K562 (cell line): Measurements from ENCODE around the gene NUDCD3. TPM values are rescaled to one million over a fixed set of nuclear protein-coding genes. Genes with fewer than 3 reads are reported as not detected.

ENCODE experiments used
- ATAC-seq: fragments of 200-7000 bp; cut with Tn5 transposase; 3 replicates; pipeline ENCODE4 v1.9.1; 2020; ENCODE audit warnings: moderate library complexity
- BruUV-seq: library from RNA; stranded (reverse); fragments of 400-500 nt; replicated peaks from 2 replicates; lab custom pipeline; 2021; lab: Mats Ljungman, UMichigan
- CTCF ChIA-PET: fragments of 300-600 bp; formaldehyde crosslinking; extraction: SDS; loops from one replicate; lab custom pipeline; 2021; ENCODE audit warnings: low intra/inter-chr PET ratio; lab: Yijun Ruan, JAX
- POLR2A ChIA-PET: fragments of 300-600, 350-650 bp; sonication (Branson Sonifier 250); formaldehyde crosslinking; extraction: SDS; loops from one replicate; lab custom pipeline; 2021; ENCODE audit warnings: antibody characterized with exemption, inconsistent platforms; lab: Yijun Ruan, JAX
- DNase-seq, 4 experiments: peaks; one replicate each; pipeline versions ENCODE4 v3.0.0 to v3.0.0-alpha.2; 2011 to 2018; ENCODE audit warnings: low spot score in 3 of 4, mixed read lengths in 3 of 4; ENCODE audit errors: extremely low read depth in 1 of 4
- FAIRE-seq: peaks from 2 replicates; lab custom pipeline; 2011; peaks lifted over from hg19 to GRCh38; lab: Jason Lieb, UNC
- H2AFZ ChIP-seq: 2 replicates; pipeline ENCODE4 v1.6.0; 2011; ENCODE audit warnings: low read depth, low read length, control low read depth, inconsistent platforms
- H3K27ac ChIP-seq: fragments of 200-600 bp; 3 replicates; pipeline ENCODE4 v1.8.0; 2011; ENCODE audit warnings: low read depth, mild to moderate bottlenecking, control low read depth, inconsistent platforms, low read length, moderate library complexity, mixed read lengths; ENCODE audit errors: extremely low read depth
- H3K27me3 ChIP-seq, 2 experiments: fragments of 300-600 bp in 1 of 2; 2 replicates in 1 of 2; 3 replicates in 1 of 2; pipeline versions ENCODE4 v1.6.0 to v1.8.0; 2011; ENCODE audit warnings: inconsistent platforms in 2 of 2, low read length in 2 of 2, mild to moderate bottlenecking in 1 of 2, mixed read lengths in 1 of 2, moderate library complexity in 1 of 2; ENCODE audit not compliant: control insufficient read depth in 2 of 2, insufficient read depth in 2 of 2
- H3K36me3 ChIP-seq: fragments of 300-600 bp; 3 replicates; pipeline ENCODE4 v1.8.0; 2011; ENCODE audit warnings: mild to moderate bottlenecking, low read length, inconsistent platforms; ENCODE audit not compliant: control insufficient read depth, insufficient read depth
- H3K4me1 ChIP-seq, 2 experiments: fragments of 200-600 bp in 1 of 2; replicated peaks in 1 of 2; 2 replicates in 1 of 2; 3 replicates in 1 of 2; pipeline versions ENCODE4 v1.5.1 to v1.8.0; 2011; ENCODE audit warnings: inconsistent platforms in 2 of 2, low read length in 2 of 2, mild to moderate bottlenecking in 1 of 2, mixed read lengths in 1 of 2, moderate library complexity in 1 of 2; ENCODE audit not compliant: control insufficient read depth in 2 of 2, insufficient read depth in 2 of 2
- H3K4me2 ChIP-seq: 2 replicates; pipeline ENCODE4 v1.6.1; 2011; ENCODE audit warnings: low read length, control low read depth, inconsistent platforms, mixed read lengths; ENCODE audit not compliant: insufficient read depth
- H3K4me3 ChIP-seq: fragments of 200-600 bp; sonication (generic), shearing (Covaris generic); 2 replicates; pipeline ENCODE4 v1.5.1; 2016; ENCODE audit warnings: control low read depth, inconsistent platforms
- H3K79me2 ChIP-seq: fragments of 200-600 bp; 3 replicates; pipeline ENCODE4 v1.8.0; 2011; ENCODE audit warnings: low read length, inconsistent platforms; ENCODE audit not compliant: control insufficient read depth, insufficient read depth
- H3K9ac ChIP-seq, 2 experiments: 2 replicates each; pipeline versions ENCODE4 v1.6.0 to v1.6.1; 2011; ENCODE audit warnings: low read depth in 2 of 2, low read length in 2 of 2, control low read depth in 1 of 2, inconsistent platforms in 1 of 2, mild to moderate bottlenecking in 1 of 2, mixed read lengths in 1 of 2; ENCODE audit not compliant: insufficient read depth in 1 of 2
- H3K9me1 ChIP-seq: one replicate; pipeline ENCODE4 v1.6.0; 2011; ENCODE audit warnings: inconsistent platforms, mild to moderate bottlenecking, low read length, moderate library complexity; ENCODE audit not compliant: control insufficient read depth, insufficient read depth
- H3K9me3 ChIP-seq: replicated peaks from 2 replicates; pipeline ENCODE4 v1.5.1; 2011; ENCODE audit warnings: low read depth, low read length, inconsistent platforms; ENCODE audit not compliant: control insufficient read depth, insufficient read depth
- H4K20me1 ChIP-seq: replicated peaks from 2 replicates; pipeline ENCODE4 v1.6.1; 2011; ENCODE audit warnings: low read length, inconsistent platforms, mixed read lengths; ENCODE audit not compliant: control insufficient read depth, insufficient read depth
- MEIS2 ChIP-seq: fragments of 450-650 bp; IDR thresholded peaks from 2 replicates; pipeline ENCODE4 v1.6.1; 2014; ENCODE audit warnings: mild to moderate bottlenecking; ENCODE audit not compliant: partially characterized antibody
- RBM34 ChIP-seq: fragments of 200-400 bp; formaldehyde crosslinking; IDR thresholded peaks from 2 replicates; pipeline ENCODE4 v1.6.1; 2018; ENCODE audit warnings: low read length, borderline replicate concordance; ENCODE audit not compliant: insufficient read depth
- ZFP30 ChIP-seq: fragments of 250-450 bp; sonication (Bioruptor Pico); IDR thresholded peaks from 2 replicates; pipeline ENCODE4 v1.8.0; 2022; ENCODE audit warnings: moderate library complexity, mild to moderate bottlenecking, inconsistent platforms, borderline replicate concordance
- ZKSCAN1 ChIP-seq: fragments of 150-350 bp; IDR thresholded peaks from 2 replicates; pipeline ENCODE4 v1.6.1; 2016; ENCODE audit warnings: low read depth, low read length
- WGBS: fragments of 100-300 bp; shearing (Covaris generic); methylation state at CpG from one replicate; pipeline ENCODE4 v1.1.6; 2016; ENCODE audit warnings: low coverage, mixed read lengths; ENCODE audit not compliant: insufficient coverage; ENCODE audit errors: missing lambda C conversion rate; 5-methylcytosine and 5-hydroxymethylcytosine counted together
- in situ Hi-C: fragments of 300-500 bp; cut with MboI; formaldehyde crosslinking; loops from 4 replicates; pipeline ENCODE4 v1.15.0; 2018; ENCODE audit warnings: inconsistent platforms, mixed read lengths
- intact Hi-C: fragments of 100-400 bp; cut with micrococcal nuclease; formaldehyde crosslinking; loops from 2 replicates; pipeline ENCODE4 v1.14.2; 2022
- polyA plus RNA-seq, 8 experiments: library from polyadenylated mRNA; depleted of rRNA in 4 of 8; stranded (reverse) in 5 of 8; unstranded in 3 of 8; fragments of >200 nt; fragmentation: Nextera tagmentation in 2 of 8; fragmentation: Illumina TruSeq in 1 of 8; extraction: Ambion mirVana in 2 of 8; extraction: Trizol in 1 of 8; gene quantifications; 2 replicates each; pipeline versions ENCODE4 v1.2.1 to v1.2.3, GENCODE V29; 2011 to 2014; ENCODE audit warnings: inconsistent platforms in 1 of 8, missing spikeins in 1 of 8
- total RNA-seq, 7 experiments: library from RNA; depleted of rRNA in 6 of 7; stranded (reverse); fragments of >200 nt in 6 of 7; fragmentation: Illumina TruSeq in 2 of 7; extraction: Trizol in 2 of 7; gene quantifications; 2 replicates each; pipeline versions ENCODE4 v1.2.1 to v1.2.3, GENCODE V29; 2011 to 2021; ENCODE audit warnings: low replicate concordance in 1 of 7
- TF ChIP-seq, protein P1 (sequence below): fragments of 450-650 bp; IDR thresholded peaks from one replicate; pipeline ENCODE4 v1.6.1; 2018; ENCODE audit warnings: mild to moderate bottlenecking, moderate library complexity; ENCODE audit not compliant: partially characterized antibody
- TF ChIP-seq, protein P2 (sequence below): sonication (generic); formaldehyde crosslinking; IDR thresholded peaks from 2 replicates; pipeline ENCODE4 v1.8.0; 2022; ENCODE audit warnings: missing genetic modification reagents, mild to moderate bottlenecking, borderline replicate concordance
- TF ChIP-seq, protein P3 (sequence below): sonication (generic); formaldehyde crosslinking; IDR thresholded peaks from 2 replicates; pipeline ENCODE4 v1.8.0; 2023; ENCODE audit warnings: mild to moderate bottlenecking, missing genetic modification reagents

The NUDCD3 gene
- total and polyA plus RNA-seq, 9 of the 15 experiments (the other 6 are each of a cell fraction or from before 2014, with no cell fraction given) = 24.8 to 64.2 (median 42.6) TPM

DNA sequence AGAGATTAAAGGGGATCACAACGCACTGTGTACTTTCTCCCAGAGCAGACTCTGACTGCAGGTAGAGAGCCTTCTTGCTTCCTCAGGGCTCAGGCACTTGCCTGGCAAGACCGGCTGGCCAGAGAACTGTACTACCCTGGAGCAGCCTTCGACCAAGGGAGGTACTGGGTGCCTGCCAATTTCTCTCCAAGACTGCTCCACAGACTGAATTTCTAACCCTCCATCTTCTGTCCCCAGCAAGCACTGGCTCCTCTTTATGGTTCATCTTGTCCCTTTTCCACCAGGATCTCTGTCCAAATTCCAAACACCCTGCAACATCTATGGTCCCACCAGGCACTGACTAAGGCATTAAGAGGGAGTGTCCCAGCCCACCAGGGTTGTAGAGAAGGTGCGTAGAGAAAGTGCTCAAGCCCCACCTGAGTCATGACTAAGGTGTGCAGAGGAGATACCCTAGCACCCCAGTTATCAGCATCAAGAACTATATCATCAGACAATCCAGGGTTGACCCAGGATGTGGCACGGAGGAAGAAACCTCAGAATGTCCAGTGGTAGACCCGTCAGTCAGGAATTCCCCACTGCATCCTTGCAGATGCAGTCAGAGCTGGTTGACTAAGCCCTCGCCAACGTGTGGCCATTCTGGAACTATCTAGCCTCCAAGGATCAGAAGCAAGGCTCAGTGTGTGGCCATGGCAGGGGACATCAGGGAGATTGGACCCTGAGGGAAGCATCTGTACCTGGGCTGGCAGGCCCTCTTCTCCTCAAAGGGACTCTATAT, 104.1 kb downstream of the NUDCD3 start:
- Histone ChIP-seq H3K27ac (no peak overlapping the region), H4K20me1 (peaks cover 11% of the 10 kb centered on the region; the same call in 1 of the 2 replicates), H2AFZ (no peak overlapping the region), H3K27me3 (no peaks in the 10 kb centered on the region), H3K9me1 (no peaks in the 10 kb centered on the region), H3K79me2 (no peaks in the 10 kb centered on the region), H3K9ac (no peak overlapping the region), H3K4me2 (no peak overlapping the region), H3K4me3 (no peak overlapping the region), H3K36me3 (peaks cover 61% of the 10 kb centered on the region; the same call in 2 of the 3 replicates), H3K4me1 (no peaks in the 10 kb centered on the region), H3K9me3 (no peaks in the 10 kb centered on the region)
- in situ Hi-C loops = no loop called here
- no TSS peak for BruUV-seq
- no peak for FAIRE-seq
- CTCF ChIA-PET = no interaction called here
- intact Hi-C loops = no loop called here
- no peak for ATAC-seq
- POLR2A ChIA-PET = no interaction called here
- 70% methylated on average over 8 of the region's 8 CpGs for whole genome bisulfite sequencing
- no peak for DNase-seq
- TF ChIP-seq, protein P1, sequence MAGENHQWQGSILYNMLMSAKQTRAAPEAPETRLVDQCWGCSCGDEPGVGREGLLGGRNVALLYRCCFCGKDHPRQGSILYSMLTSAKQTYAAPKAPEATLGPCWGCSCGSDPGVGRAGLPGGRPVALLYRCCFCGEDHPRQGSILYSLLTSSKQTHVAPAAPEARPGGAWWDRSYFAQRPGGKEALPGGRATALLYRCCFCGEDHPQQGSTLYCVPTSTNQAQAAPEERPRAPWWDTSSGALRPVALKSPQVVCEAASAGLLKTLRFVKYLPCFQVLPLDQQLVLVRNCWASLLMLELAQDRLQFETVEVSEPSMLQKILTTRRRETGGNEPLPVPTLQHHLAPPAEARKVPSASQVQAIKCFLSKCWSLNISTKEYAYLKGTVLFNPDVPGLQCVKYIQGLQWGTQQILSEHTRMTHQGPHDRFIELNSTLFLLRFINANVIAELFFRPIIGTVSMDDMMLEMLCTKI = no peak
- TF ChIP-seq, protein P2, sequence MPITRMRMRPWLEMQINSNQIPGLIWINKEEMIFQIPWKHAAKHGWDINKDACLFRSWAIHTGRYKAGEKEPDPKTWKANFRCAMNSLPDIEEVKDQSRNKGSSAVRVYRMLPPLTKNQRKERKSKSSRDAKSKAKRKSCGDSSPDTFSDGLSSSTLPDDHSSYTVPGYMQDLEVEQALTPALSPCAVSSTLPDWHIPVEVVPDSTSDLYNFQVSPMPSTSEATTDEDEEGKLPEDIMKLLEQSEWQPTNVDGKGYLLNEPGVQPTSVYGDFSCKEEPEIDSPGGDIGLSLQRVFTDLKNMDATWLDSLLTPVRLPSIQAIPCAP (CRISPR knock-in tag) = no peak
- no peak for TF ChIP-seq RBM34
- no peak for TF ChIP-seq ZKSCAN1
- TF ChIP-seq ZFP30 (CRISPR knock-in tag) = no peak
- TF ChIP-seq, protein P3, sequence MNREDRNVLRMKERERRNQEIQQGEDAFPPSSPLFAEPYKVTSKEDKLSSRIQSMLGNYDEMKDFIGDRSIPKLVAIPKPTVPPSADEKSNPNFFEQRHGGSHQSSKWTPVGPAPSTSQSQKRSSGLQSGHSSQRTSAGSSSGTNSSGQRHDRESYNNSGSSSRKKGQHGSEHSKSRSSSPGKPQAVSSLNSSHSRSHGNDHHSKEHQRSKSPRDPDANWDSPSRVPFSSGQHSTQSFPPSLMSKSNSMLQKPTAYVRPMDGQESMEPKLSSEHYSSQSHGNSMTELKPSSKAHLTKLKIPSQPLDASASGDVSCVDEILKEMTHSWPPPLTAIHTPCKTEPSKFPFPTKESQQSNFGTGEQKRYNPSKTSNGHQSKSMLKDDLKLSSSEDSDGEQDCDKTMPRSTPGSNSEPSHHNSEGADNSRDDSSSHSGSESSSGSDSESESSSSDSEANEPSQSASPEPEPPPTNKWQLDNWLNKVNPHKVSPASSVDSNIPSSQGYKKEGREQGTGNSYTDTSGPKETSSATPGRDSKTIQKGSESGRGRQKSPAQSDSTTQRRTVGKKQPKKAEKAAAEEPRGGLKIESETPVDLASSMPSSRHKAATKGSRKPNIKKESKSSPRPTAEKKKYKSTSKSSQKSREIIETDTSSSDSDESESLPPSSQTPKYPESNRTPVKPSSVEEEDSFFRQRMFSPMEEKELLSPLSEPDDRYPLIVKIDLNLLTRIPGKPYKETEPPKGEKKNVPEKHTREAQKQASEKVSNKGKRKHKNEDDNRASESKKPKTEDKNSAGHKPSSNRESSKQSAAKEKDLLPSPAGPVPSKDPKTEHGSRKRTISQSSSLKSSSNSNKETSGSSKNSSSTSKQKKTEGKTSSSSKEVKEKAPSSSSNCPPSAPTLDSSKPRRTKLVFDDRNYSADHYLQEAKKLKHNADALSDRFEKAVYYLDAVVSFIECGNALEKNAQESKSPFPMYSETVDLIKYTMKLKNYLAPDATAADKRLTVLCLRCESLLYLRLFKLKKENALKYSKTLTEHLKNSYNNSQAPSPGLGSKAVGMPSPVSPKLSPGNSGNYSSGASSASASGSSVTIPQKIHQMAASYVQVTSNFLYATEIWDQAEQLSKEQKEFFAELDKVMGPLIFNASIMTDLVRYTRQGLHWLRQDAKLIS (CRISPR knock-in tag) = no peak
- no peak for TF ChIP-seq MEIS2
